ENCODE results near the gene DISC1. TPM values are rescaled to one million over a fixed set of nuclear protein-coding genes. Genes with fewer than 3 reads are reported as not detected.

DISC1 gene
- total RNA-seq, 2 donors from 2014 or later: 8.0 to 9.4 TPM

GRCh38 chr1:231681006-231681405, 54.4 kb downstream of the DISC1 start:
- TF ChIP-seq CTCF (conservative IDR thresholded peaks at IDR 0.05): no peak
- no peak for DNase-seq
- peaks cover 18% of the 10 kb centered on the region for H3K4me1 Mint-ChIP-seq
- H3K4me3 Mint-ChIP-seq: no peak overlapping the region
- no peak overlapping the region for H3K4me3 ChIP-seq (ENCODE audit: low read length)
- no peak overlapping the region for H3K27ac ChIP-seq (ENCODE audit: low read depth, low read length)
- no peaks in the 10 kb centered on the region for H3K27me3 Mint-ChIP-seq (ENCODE audit: insufficient read depth)
- peaks cover 17% of the 10 kb centered on the region for H3K9me3 Mint-ChIP-seq
- H3K36me3 ChIP-seq (ENCODE audit: control insufficient read depth, insufficient read depth, low read length): no peaks in the 10 kb centered on the region
- WGBS, 2 experiments (ENCODE audit: insufficient coverage in 1 of 2, insufficient read length in 1 of 2): 78 to 94% methylated on average over 1 to 3 of the region's 3 CpGs
- no peak overlapping the region for H3K27ac Mint-ChIP-seq
- peaks cover 6% of the 10 kb centered on the region for H3K9me3 ChIP-seq (ENCODE audit: control insufficient read depth, low read length)
- no peaks in the 10 kb centered on the region for H3K4me1 ChIP-seq (ENCODE audit: control insufficient read depth, insufficient read depth, low read length)
- H3K36me3 Mint-ChIP-seq (ENCODE audit: low read depth): peaks cover 5% of the 10 kb centered on the region
- no peak overlapping the region for H3K9ac ChIP-seq (ENCODE audit: extremely low read depth, low read length, poor library complexity, severe bottlenecking)
- no peaks in the 10 kb centered on the region for H3K27me3 ChIP-seq (ENCODE audit: control insufficient read depth, insufficient read depth, low read length, poor library complexity, severe bottlenecking)

- H3K9me3 Mint-ChIP-seq: peaks cover 35% of the 10 kb centered on the region
- Histone ChIP-seq H3K9me3 (ENCODE audit: control insufficient read depth, low read length) (peaks cover 20% of the 10 kb centered on the region), H3K9ac (ENCODE audit: extremely low read depth, low read length, poor library complexity, severe bottlenecking) (no peak overlapping the region), H3K4me3 (ENCODE audit: low read length) (no peak overlapping the region), H3K4me1 (ENCODE audit: control insufficient read depth, insufficient read depth, low read length) (no peaks in the 10 kb centered on the region), H3K27ac (ENCODE audit: low read depth, low read length) (no peak overlapping the region), H3K36me3 (ENCODE audit: control insufficient read depth, insufficient read depth, low read length) (no peaks in the 10 kb centered on the region), H3K27me3 (ENCODE audit: control insufficient read depth, insufficient read depth, low read length, poor library complexity, severe bottlenecking) (no peaks in the 10 kb centered on the region)
- H3K27me3 Mint-ChIP-seq (ENCODE audit: insufficient read depth): no peaks in the 10 kb centered on the region
- WGBS, 2 experiments (ENCODE audit: insufficient coverage in 1 of 2, insufficient read length in 1 of 2): 82 to 90% methylated on average over 3 of the region's 3 CpGs
- no peak for DNase-seq
- H3K4me1 Mint-ChIP-seq: peaks cover 16% of the 10 kb centered on the region
- no peak for TF ChIP-seq CTCF (conservative IDR thresholded peaks at IDR 0.05)
- H3K27ac Mint-ChIP-seq: no peak overlapping the region
- no peak overlapping the region for H3K4me3 Mint-ChIP-seq
- peaks cover 16% of the 10 kb centered on the region for H3K36me3 Mint-ChIP-seq (ENCODE audit: low read depth)
These were observed 56.2 kb downstream of the DISC1 start for GRCh38 chr1:231682779-231683178.

- Histone ChIP-seq H3K4me3 (ENCODE audit: low read length) (no peak overlapping the region), H3K9me3 (ENCODE audit: control insufficient read depth, low read length) (peaks cover 28% of the 10 kb centered on the region), H3K27ac (ENCODE audit: low read depth, low read length) (no peak overlapping the region), H3K4me1 (ENCODE audit: control insufficient read depth, insufficient read depth, low read length) (no peaks in the 10 kb centered on the region), H3K27me3 (ENCODE audit: control insufficient read depth, insufficient read depth, low read length, poor library complexity, severe bottlenecking) (no peaks in the 10 kb centered on the region), H3K9ac (ENCODE audit: extremely low read depth, low read length, poor library complexity, severe bottlenecking) (no peak overlapping the region), H3K36me3 (ENCODE audit: control insufficient read depth, insufficient read depth, low read length) (no peaks in the 10 kb centered on the region)
- no peaks in the 10 kb centered on the region for H3K27me3 Mint-ChIP-seq (ENCODE audit: insufficient read depth)
- peaks cover 40% of the 10 kb centered on the region for H3K9me3 Mint-ChIP-seq
- H3K4me1 Mint-ChIP-seq: peaks cover 10% of the 10 kb centered on the region
- TF ChIP-seq CTCF (conservative IDR thresholded peaks at IDR 0.05): no peak
- H3K36me3 Mint-ChIP-seq (ENCODE audit: low read depth): peaks cover 19% of the 10 kb centered on the region
- H3K4me3 Mint-ChIP-seq: no peak overlapping the region
- 92 to 97% methylated on average over 6 to 7 of the region's 7 CpGs for WGBS, 2 experiments (ENCODE audit: insufficient coverage in 1 of 2, insufficient read length in 1 of 2)
- peak overlapping the region; percentile 59 for H3K27ac Mint-ChIP-seq
- no peak for DNase-seq
These were observed 57.0 kb downstream of the DISC1 start for GRCh38 chr1:231683439-231684165.
